Pancreas (tissue), 10 donors: ENCODE measurements around the gene SNX9. TPM values are rescaled to one million over a fixed set of nuclear protein-coding genes. Genes with fewer than 3 reads are reported as not detected.

Experiments used
- ATAC-seq, 4 donors: fragments of 200-7000 bp; cut with Tn5 transposase; one replicate each; pipeline versions ENCODE4 v1.8.0 to v1.9.1; 2020; ENCODE audit warnings: mild to moderate bottlenecking in 4 of 4, moderate library complexity in 4 of 4
- DNase-seq, 6 donors: peaks; one replicate each; pipeline ENCODE4 v3.0.0-alpha.2; 2020
- FAIRE-seq: peaks from 2 replicates; lab custom pipeline; 2012; peaks lifted over from hg19 to GRCh38; lab: Jason Lieb, UNC
- H3K27ac ChIP-seq, 4 donors: fragments of 200-600 bp; sonication (generic); 1 replicate in 3 of 4; 2 replicates in 1 of 4; pipeline versions ENCODE4 v1.5.0 to v1.8.0; 2020
- H3K27me3 ChIP-seq, 4 donors: fragments of 200-600 bp; one replicate each; pipeline ENCODE4 v1.8.0; 2021
- H3K36me3 ChIP-seq, 3 donors: fragments of 200-600 bp; sonication (generic) in 1 of 3; one replicate each; pipeline versions ENCODE4 v1.5.0 to v1.8.0; 2020 to 2021
- H3K4me1 ChIP-seq, 3 donors: fragments of 200-600 bp; one replicate each; pipeline ENCODE4 v1.8.0; 2021
- H3K4me3 ChIP-seq, 4 donors: fragments of 200-600 bp; sonication (generic) in 2 of 4; one replicate each; pipeline versions ENCODE4 v1.5.0 to v1.8.0; 2020 to 2021
- H3K9me3 ChIP-seq, 4 donors: fragments of 200-600 bp; one replicate each; pipeline ENCODE4 v1.8.0; 2021
- WGBS, 2 donors: extraction: QIAGEN DNeasy Blood & Tissue Kit; methylation state at CpG; one replicate each; pipeline ENCODE4 v1.1.7; 2013; 5-methylcytosine and 5-hydroxymethylcytosine counted together
- intact Hi-C, 3 donors: fragments of 100-400 bp; cut with DNase I; formaldehyde crosslinking; loops; one replicate each; pipeline versions ENCODE4 v1.11.1 to v1.14.2; 2022
- polyA plus RNA-seq, 2 donors: library from polyadenylated mRNA; stranded (reverse); fragments of 200-250 nt; gene quantifications; one replicate each; pipeline ENCODE4 v1.2.3, GENCODE V29; 2013
- total RNA-seq, 6 donors: library from RNA; stranded (reverse); fragmentation: NEBNext Ultra II Directional in 4 of 6; extraction: Animal tissue kit (Norgen Biotek cat#: 25700) in 4 of 6; gene quantifications; one replicate each; pipeline versions ENCODE4 v1.2.1 to v1.2.4, GENCODE V29; 2021 to 2023
- TF ChIP-seq, protein P1 (sequence below), 4 donors: fragments of 200-600 bp; sonication (generic) in 3 of 4; IDR thresholded peaks; one replicate each; pipeline versions ENCODE4 v1.5.0 to v1.8.0; 2021; ENCODE audit warnings: antibody characterized with exemption in 4 of 4
- donor health status: healthy with polysubstance abuse.
- donor health status: DM: no; HTN: no; CAD: no; lungs with moderate emphysema.
- donor health status: DM: no; HTN: no; CAD: no.
- donor health status: control.
- donor health status: control.
- donor health status: Bipolar disorder and iron deficiency.
- donor health status: DM: yes; HTN: yes; CAD: no.
- donor health status: DM: no; HTN: no; CAD: no.
- donor health status: DM: no; HTN: no; CAD: no.
- donor health status: DM: yes; HTN: yes; CAD: no.

The SNX9 gene
- total and polyA plus RNA-seq, 8 donors, result 14.2 to 27.4 (median 16.2) TPM

DNA sequence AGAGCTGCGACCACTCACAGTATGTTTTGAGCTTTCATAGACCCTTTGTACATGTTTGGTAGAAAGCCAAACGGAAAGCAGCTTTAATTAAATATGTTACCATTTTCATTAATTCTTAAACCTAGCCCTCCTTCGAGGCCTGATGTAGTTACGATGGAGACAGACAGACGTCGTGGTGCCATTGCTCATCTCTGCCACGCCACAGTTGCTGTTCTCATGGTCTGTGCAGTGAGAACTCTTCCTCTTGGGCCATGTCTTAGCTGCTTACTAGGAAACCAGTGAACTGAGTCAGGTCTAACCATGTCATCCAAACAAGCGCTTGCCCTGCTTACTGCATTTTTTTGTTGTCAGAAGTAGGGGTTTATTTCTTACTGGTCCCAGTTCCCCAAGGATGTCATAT is 62.8 kb downstream of the SNX9 start:
- DNase-seq, result no peak
- FAIRE-seq, result no peak
- Histone ChIP-seq H3K27ac (no peak overlapping the region), H3K4me1 (no peaks in the 10 kb centered on the region), H3K4me3 (no peak overlapping the region), H3K9me3 (no peaks in the 10 kb centered on the region), H3K27me3 (no peaks in the 10 kb centered on the region), H3K36me3 (peaks cover 0 to 13% (median 0%) of the 10 kb centered on the region in 3 donors)
- ATAC-seq, result no peak
- WGBS, 2 donors, result 96 to 98% methylated on average over 8 of the region's 8 CpGs
- intact Hi-C loops, result no loop called here
- TF ChIP-seq, protein P1, sequence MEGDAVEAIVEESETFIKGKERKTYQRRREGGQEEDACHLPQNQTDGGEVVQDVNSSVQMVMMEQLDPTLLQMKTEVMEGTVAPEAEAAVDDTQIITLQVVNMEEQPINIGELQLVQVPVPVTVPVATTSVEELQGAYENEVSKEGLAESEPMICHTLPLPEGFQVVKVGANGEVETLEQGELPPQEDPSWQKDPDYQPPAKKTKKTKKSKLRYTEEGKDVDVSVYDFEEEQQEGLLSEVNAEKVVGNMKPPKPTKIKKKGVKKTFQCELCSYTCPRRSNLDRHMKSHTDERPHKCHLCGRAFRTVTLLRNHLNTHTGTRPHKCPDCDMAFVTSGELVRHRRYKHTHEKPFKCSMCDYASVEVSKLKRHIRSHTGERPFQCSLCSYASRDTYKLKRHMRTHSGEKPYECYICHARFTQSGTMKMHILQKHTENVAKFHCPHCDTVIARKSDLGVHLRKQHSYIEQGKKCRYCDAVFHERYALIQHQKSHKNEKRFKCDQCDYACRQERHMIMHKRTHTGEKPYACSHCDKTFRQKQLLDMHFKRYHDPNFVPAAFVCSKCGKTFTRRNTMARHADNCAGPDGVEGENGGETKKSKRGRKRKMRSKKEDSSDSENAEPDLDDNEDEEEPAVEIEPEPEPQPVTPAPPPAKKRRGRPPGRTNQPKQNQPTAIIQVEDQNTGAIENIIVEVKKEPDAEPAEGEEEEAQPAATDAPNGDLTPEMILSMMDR (IDR thresholded peaks at IDR 0.05), result no peak

DNA sequence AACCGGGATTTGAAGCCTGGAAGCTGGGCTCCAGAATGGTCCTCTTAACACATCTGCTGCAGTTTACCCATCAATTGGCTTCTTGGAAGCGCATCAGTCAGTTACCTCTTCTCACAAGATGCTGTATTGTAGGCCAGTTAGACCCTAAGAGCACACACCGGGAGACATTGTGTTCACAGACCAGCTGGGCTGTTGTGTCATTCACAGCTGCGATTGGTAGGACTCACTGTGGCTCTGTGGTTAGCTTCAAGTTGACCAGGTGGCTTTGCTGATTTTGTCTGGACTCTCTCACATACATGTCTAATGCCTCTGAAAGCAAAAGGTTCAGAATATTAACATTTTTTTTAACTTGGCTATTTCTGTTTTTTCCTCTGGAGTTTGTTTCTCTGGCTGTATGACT is 64.8 kb downstream of the SNX9 start:
- Histone ChIP-seq H3K27me3 (no peaks in the 10 kb centered on the region), H3K4me1 (no peaks in the 10 kb centered on the region), H3K27ac (no peak overlapping the region), H3K36me3 (peaks cover 0 to 5% (median 0%) of the 10 kb centered on the region in 3 donors), H3K9me3 (no peaks in the 10 kb centered on the region), H3K4me3 (no peak overlapping the region)
- TF ChIP-seq, protein P1 (IDR thresholded peaks at IDR 0.05), result no peak
- intact Hi-C loops, result no loop called here
- ATAC-seq (no peak), FAIRE-seq (no peak), DNase-seq (no peak)
- WGBS, 2 donors, result 90 to 97% methylated on average over 4 of the region's 4 CpGs

DNA sequence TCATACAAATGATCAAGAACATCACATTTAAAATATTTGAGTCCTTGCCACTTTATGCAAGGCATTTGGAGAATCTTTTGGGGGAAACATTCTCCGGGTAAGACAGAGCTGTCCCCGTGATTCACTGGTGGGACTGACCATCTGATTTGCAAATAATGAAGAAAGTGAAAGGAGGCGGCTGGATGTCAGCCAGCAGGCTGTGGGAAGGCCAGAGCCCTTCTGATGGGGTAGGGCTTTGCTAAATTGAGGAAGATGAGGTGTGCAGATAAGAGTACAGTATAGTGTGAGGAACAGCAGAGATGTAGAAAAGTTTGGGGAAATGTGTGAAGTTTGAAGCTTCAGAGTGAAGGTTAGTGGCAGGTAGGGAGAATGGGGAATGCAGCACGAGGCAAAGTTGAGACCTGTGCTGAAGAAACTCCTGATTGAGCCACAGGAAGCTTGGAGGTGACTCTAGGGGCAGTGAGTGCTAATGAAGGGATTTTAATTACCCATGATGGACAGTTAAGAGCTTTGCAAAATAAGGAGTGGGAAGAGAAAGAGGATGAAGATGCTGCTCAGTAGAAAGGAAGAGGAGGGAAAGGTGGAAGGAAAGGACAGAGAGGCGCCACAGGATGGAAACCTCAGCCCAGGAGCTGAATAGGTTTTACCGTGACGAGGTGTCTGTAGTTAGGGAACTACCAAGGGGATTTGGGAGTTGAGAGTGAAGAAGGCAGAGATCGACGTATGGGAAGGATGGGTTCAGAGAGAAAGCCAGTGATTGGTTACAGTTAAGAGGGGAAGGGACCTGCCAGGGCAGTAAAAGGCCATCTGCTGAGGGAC is 68.7 kb downstream of the SNX9 start:
- H3K4me3 ChIP-seq, result no peak overlapping the region
- no peaks in the 10 kb centered on the region for H3K4me1 ChIP-seq
- DNase-seq (no peak), ATAC-seq (no peak), FAIRE-seq (no peak)
- TF ChIP-seq, protein P1 (IDR thresholded peaks at IDR 0.05), result no peak
- H3K9me3 ChIP-seq, result no peaks in the 10 kb centered on the region
- 94 to 95% methylated on average over 9 of the region's 9 CpGs for WGBS, 2 donors
- peaks cover 0 to under 1% (median 0%) of the 10 kb centered on the region in 3 donors for H3K36me3 ChIP-seq
- no peaks in the 10 kb centered on the region for H3K27me3 ChIP-seq
- intact Hi-C loops, result no loop called here
- H3K27ac ChIP-seq, result no peak overlapping the region

DNA sequence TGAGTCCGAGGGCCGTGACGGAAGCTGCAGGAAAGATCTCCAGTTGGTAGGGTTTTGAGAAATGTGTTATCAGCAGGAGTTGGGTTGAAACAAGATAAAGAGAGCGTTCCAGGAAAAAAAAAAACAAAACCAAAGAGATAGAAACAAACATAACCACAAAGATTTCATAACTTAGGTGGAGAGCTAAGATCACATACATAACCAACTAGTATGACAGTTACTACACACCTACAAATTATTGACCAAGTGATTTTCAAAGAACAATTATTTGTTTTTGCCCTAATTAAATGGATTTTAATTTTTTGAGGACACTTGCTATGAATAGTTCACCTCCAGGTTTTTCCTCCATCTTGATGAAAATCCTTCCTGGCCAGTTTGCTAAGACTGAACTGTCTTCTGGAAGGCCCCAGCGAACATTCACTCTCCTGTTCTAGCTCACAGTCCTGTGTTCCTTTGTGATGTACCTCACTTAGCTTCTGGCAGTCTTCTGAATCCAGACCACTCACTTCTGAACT is 69.4 kb downstream of the SNX9 start:
- peaks cover 0 to 6% (median 0%) of the 10 kb centered on the region in 3 donors for H3K36me3 ChIP-seq
- ATAC-seq, result no peak
- intact Hi-C loops, result no loop called here
- no peak overlapping the region for H3K27ac ChIP-seq
- H3K4me1 ChIP-seq, result no peaks in the 10 kb centered on the region
- TF ChIP-seq, protein P1 (IDR thresholded peaks at IDR 0.05), result no peak
- no peaks in the 10 kb centered on the region for H3K27me3 ChIP-seq
- DNase-seq, result no peak
- WGBS, 2 donors, result 46 to 64% methylated on average over 5 of the region's 5 CpGs
- no peak for FAIRE-seq
- no peak overlapping the region for H3K4me3 ChIP-seq
- no peaks in the 10 kb centered on the region for H3K9me3 ChIP-seq

DNA sequence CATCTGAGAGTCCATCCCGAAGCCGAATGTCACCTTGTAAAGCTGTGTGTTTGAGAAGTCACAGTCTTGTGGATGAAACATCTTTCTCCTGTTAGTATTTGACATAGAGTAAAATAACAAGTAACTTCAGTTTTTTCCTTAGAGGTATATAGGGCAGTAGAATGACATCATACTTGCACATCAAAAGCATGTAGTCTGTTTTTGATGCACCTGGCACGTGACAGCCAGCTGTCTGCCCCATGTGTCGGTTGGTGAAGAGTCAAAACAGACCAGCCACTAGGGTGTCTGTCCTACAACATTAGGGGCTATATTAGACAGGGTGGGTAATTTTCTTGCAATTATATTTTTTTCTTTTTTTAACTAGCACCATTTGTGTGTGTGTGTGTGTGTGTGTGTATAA is 70.2 kb downstream of the SNX9 start:
- TF ChIP-seq, protein P1 (IDR thresholded peaks at IDR 0.05), result no peak
- ATAC-seq (no peak), DNase-seq (no peak), FAIRE-seq (no peak)
- Histone ChIP-seq H3K9me3 (no peaks in the 10 kb centered on the region), H3K36me3 (peaks cover 0 to 6% (median 0%) of the 10 kb centered on the region in 3 donors), H3K4me3 (no peak overlapping the region), H3K4me1 (no peaks in the 10 kb centered on the region), H3K27me3 (no peaks in the 10 kb centered on the region), H3K27ac (no peak overlapping the region)
- intact Hi-C loops, result no loop called here
- WGBS, 2 donors, result 94 to 95% methylated on average over 4 of the region's 4 CpGs
